A549 (cell line): ENCODE data around the gene PTPRD. TPM values are rescaled to one million over a fixed set of nuclear protein-coding genes. Genes with fewer than 3 reads are reported as not detected.

ENCODE experiments used
- ATAC-seq, 2 experiments: fragments of 200-7000 bp in 1 of 2; fragments of >200 bp in 1 of 2; cut with Nextera tagmentation in 1 of 2; cut with Tn5 transposase in 1 of 2; 3 replicates each; pipeline versions ENCODE4 v1.8.0 to v1.9.1; 2018 to 2020; ENCODE audit warnings: mild to moderate bottlenecking in 1 of 2, moderate library complexity in 1 of 2
- CTCF ChIA-PET: fragments of 300-600 bp; sonication (Branson Sonifier 250); formaldehyde crosslinking; extraction: SDS; loops from one replicate; lab custom pipeline; 2021; ENCODE audit warnings: antibody characterized with exemption, inconsistent platforms; lab: Yijun Ruan, JAX
- POLR2A ChIA-PET: fragments of 350-600 bp; formaldehyde crosslinking; extraction: SDS; loops from one replicate; lab custom pipeline; 2021; ENCODE audit warnings: antibody characterized with exemption, inconsistent platforms; lab: Yijun Ruan, JAX
- DNase-seq, 2 experiments: peaks; one replicate each; pipeline versions ENCODE4 v3.0.0 to v3.0.0-alpha.2; 2011 to 2016; ENCODE audit warnings: low read depth in 1 of 2, low spot score in 1 of 2
- FAIRE-seq: peaks from 2 replicates; lab custom pipeline; 2011; peaks lifted over from hg19 to GRCh38; lab: Jason Lieb, UNC
- H3K27ac ChIP-seq, 2 experiments: fragments of >200 bp; sonication (Bioruptor Twin); formaldehyde crosslinking; 3 replicates each; pipeline ENCODE4 v1.5.1; 2016 to 2017
- H3K4me1 ChIP-seq: fragments of >200 bp; sonication (Bioruptor Twin); formaldehyde crosslinking; 3 replicates; pipeline ENCODE4 v1.6.1; 2016
- H3K4me2 ChIP-seq: fragments of >200 bp; sonication (Bioruptor Twin); formaldehyde crosslinking; 3 replicates; pipeline ENCODE4 v1.6.1; 2016
- H3K4me3 ChIP-seq: fragments of >200 bp; sonication (Bioruptor Twin); formaldehyde crosslinking; 3 replicates; pipeline ENCODE4 v1.5.1; 2016
- H3K9me3 ChIP-seq: fragments of >200 bp; sonication (Bioruptor Twin); formaldehyde crosslinking; 3 replicates; pipeline ENCODE4 v1.6.1; 2016
- CBX2 ChIP-seq: fragments of 200-600 bp; sonication (generic); IDR thresholded peaks from 2 replicates; pipeline ENCODE4 v1.6.1; 2016; ENCODE audit warnings: low read depth, mild to moderate bottlenecking, borderline replicate concordance
- CHD4 ChIP-seq: fragments of 200-600 bp; sonication (generic); IDR thresholded peaks from 2 replicates; pipeline ENCODE4 v1.6.1; 2016; ENCODE audit warnings: antibody characterized with exemption, mild to moderate bottlenecking, borderline replicate concordance
- EHF ChIP-seq: fragments of 250-450 bp; sonication (Bioruptor Pico); IDR thresholded peaks from 2 replicates; pipeline ENCODE4 v1.5.0; 2020; ENCODE audit warnings: mild to moderate bottlenecking
- EHMT2 ChIP-seq: fragments of 200-600 bp; sonication (generic); IDR thresholded peaks from 2 replicates; pipeline ENCODE4 v1.6.1; 2016; ENCODE audit warnings: antibody characterized with exemption, low read depth, mild to moderate bottlenecking, moderate library complexity
- EP300 ChIP-seq, 2 experiments: fragments of >200 bp; sonication (Bioruptor Twin); formaldehyde crosslinking; IDR thresholded peaks; 2 replicates in 1 of 2; 3 replicates in 1 of 2; pipeline ENCODE4 v1.6.1; 2016 to 2017
- HOXB13 ChIP-seq: fragments of 250-450 bp; sonication (Bioruptor Pico); IDR thresholded peaks from 2 replicates; pipeline ENCODE4 v1.5.0; 2020; ENCODE audit warnings: low read depth, mild to moderate bottlenecking, moderate library complexity
- JUNB ChIP-seq: fragments of >200 bp; sonication (Bioruptor Twin); formaldehyde crosslinking; IDR thresholded peaks from 2 replicates; pipeline ENCODE4 v1.6.1; 2016
- KDM1A ChIP-seq: fragments of 200-600 bp; sonication (generic); IDR thresholded peaks from 2 replicates; pipeline ENCODE4 v1.6.1; 2016; ENCODE audit warnings: low read depth, mild to moderate bottlenecking
- NFE2L2 ChIP-seq: fragments of 150-350 bp; conservative IDR thresholded peaks from 2 replicates; pipeline ENCODE4 v1.6.1; 2014; ENCODE audit warnings: low read length
- RFX5 ChIP-seq: fragments of 450-650 bp; IDR thresholded peaks from 2 replicates; pipeline ENCODE4 v1.7.1; 2014; ENCODE audit warnings: antibody characterized with exemption, mild to moderate bottlenecking, moderate library complexity
- SREBF2 ChIP-seq: fragments of 450-650 bp; IDR thresholded peaks from 2 replicates; pipeline ENCODE4 v1.6.1; 2014; ENCODE audit warnings: mild to moderate bottlenecking, moderate library complexity
- TFCP2L1 ChIP-seq: fragments of 250-450 bp; sonication (Bioruptor Pico); IDR thresholded peaks from 2 replicates; pipeline ENCODE4 v1.5.0; 2021; ENCODE audit warnings: mild to moderate bottlenecking
- TP53 ChIP-seq: fragments of 250-450 bp; sonication (Bioruptor Pico); IDR thresholded peaks from 2 replicates; pipeline ENCODE4 v1.5.0; 2021; ENCODE audit warnings: mild to moderate bottlenecking, moderate library complexity
- ZC3H11A ChIP-seq: fragments of 450-650 bp; IDR thresholded peaks from 2 replicates; pipeline ENCODE4 v1.6.1; 2014; ENCODE audit warnings: antibody characterized with exemption, mild to moderate bottlenecking
- ZFP36 ChIP-seq: fragments of 450-650 bp; IDR thresholded peaks from 2 replicates; pipeline ENCODE4 v1.6.1; 2014; ENCODE audit warnings: borderline replicate concordance; ENCODE audit not compliant: partially characterized antibody
- ZSCAN20 ChIP-seq: fragments of 250-450 bp; sonication (Bioruptor Pico); IDR thresholded peaks from 2 replicates; pipeline ENCODE4 v1.8.0; 2022; ENCODE audit warnings: mild to moderate bottlenecking, moderate library complexity
- WGBS: methylation state at CpG from one replicate; pipeline ENCODE4 v1.1.6; 2017; ENCODE audit errors: missing lambda C conversion rate; 5-methylcytosine and 5-hydroxymethylcytosine counted together
- polyA plus RNA-seq, 4 experiments: library from polyadenylated mRNA; depleted of rRNA in 3 of 4; stranded (reverse); fragments of >200 nt; fragmentation: RNase III in 1 of 4; extraction: RNeasy Plus Mini Kit Qiagen cat#74134 plus additional on column Dnase treatment in 1 of 4; gene quantifications; 2 replicates in 3 of 4; 3 replicates in 1 of 4; pipeline ENCODE4 v1.2.3, GENCODE V29; 2011 to 2017
- TF ChIP-seq, protein P1 (sequence below): fragments of 250-450 bp; sonication (Bioruptor Pico); IDR thresholded peaks from 2 replicates; pipeline ENCODE4 v1.5.0; 2021; ENCODE audit warnings: mild to moderate bottlenecking, moderate library complexity, borderline replicate concordance
- TF ChIP-seq, protein P2 (sequence below): IDR thresholded peaks from 2 replicates; pipeline ENCODE4 v1.6.1; 2012
- TF ChIP-seq, protein P3 (sequence below): fragments of 200-600 bp; sonication (generic); IDR thresholded peaks from 2 replicates; pipeline ENCODE4 v1.6.1; 2016; ENCODE audit warnings: antibody characterized with exemption, mild to moderate bottlenecking, moderate library complexity
- TF ChIP-seq, protein P4 (sequence below): fragments of 150-350 bp; IDR thresholded peaks from 2 replicates; pipeline ENCODE4 v1.6.1; 2014; ENCODE audit warnings: low read depth, mild to moderate bottlenecking, low read length
- TF ChIP-seq, protein P5 (sequence below): IDR thresholded peaks from 2 replicates; pipeline ENCODE4 v1.6.1; 2012; ENCODE audit warnings: low read depth, borderline replicate concordance

The PTPRD gene
- polyA plus RNA-seq, 2 of the 4 experiments (the other 2 are of a cell fraction), result 0.39 to 1.3 TPM

DNA sequence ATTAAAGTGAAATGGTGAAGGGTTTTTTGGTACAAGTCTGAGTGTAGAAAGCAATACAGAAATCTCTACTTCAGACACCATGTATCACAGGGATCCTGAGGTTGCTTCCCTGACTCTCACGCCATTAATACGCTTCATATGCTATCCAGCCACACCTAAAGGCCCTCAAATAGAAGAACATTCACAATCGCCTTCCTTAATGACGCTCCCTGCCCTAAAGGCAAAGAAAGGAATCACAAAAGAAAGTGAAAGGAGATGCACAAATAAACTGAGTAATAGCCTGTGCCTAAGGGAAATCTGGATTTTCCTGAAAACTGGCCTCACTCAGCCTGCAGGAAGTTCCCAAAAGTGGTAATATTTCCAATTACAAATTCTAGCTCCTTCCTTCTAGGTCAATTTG lies 1810.6 kb downstream of the PTPRD start:
- no peak for ATAC-seq
- FAIRE-seq, result no peak
- CTCF ChIA-PET, result no interaction called here
- TF ChIP-seq, protein P1, sequence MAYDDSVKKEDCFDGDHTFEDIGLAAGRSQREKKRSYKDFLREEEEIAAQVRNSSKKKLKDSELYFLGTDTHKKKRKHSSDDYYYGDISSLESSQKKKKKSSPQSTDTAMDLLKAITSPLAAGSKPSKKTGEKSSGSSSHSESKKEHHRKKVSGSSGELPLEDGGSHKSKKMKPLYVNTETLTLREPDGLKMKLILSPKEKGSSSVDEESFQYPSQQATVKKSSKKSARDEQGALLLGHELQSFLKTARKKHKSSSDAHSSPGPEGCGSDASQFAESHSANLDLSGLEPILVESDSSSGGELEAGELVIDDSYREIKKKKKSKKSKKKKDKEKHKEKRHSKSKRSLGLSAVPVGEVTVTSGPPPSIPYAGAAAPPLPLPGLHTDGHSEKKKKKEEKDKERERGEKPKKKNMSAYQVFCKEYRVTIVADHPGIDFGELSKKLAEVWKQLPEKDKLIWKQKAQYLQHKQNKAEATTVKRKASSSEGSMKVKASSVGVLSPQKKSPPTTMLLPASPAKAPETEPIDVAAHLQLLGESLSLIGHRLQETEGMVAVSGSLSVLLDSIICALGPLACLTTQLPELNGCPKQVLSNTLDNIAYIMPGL, result no peak
- TF ChIP-seq KDM1A, result no peak
- TF ChIP-seq TP53 (CRISPR knock-in tag), result no peak
- TF ChIP-seq EHF (CRISPR knock-in tag), result no peak
- TF ChIP-seq RFX5, result no peak
- TF ChIP-seq, protein P2, sequence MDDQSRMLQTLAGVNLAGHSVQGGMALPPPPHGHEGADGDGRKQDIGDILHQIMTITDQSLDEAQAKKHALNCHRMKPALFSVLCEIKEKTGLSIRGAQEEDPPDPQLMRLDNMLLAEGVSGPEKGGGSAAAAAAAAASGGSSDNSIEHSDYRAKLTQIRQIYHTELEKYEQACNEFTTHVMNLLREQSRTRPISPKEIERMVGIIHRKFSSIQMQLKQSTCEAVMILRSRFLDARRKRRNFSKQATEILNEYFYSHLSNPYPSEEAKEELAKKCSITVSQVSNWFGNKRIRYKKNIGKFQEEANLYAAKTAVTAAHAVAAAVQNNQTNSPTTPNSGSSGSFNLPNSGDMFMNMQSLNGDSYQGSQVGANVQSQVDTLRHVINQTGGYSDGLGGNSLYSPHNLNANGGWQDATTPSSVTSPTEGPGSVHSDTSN, result no peak
- TF ChIP-seq ZSCAN20 (CRISPR knock-in tag), result no peak
- no peak for TF ChIP-seq EP300 (IDR thresholded peaks at IDR 0.05)
- no peak for TF ChIP-seq JUNB
- no peak for TF ChIP-seq TFCP2L1
- no peak for TF ChIP-seq EHMT2
- no peak for TF ChIP-seq HOXB13 (CRISPR knock-in tag)
- POLR2A ChIA-PET, result no interaction called here
- H3K27ac ChIP-seq, result no peak overlapping the region
- WGBS, result 9% methylated on average over 4 of the region's 4 CpGs
- H3K9me3 ChIP-seq, result no peaks in the 10 kb centered on the region
- no peak for DNase-seq
- no peak overlapping the region for H3K4me2 ChIP-seq
- H3K4me1 ChIP-seq, result no peaks in the 10 kb centered on the region
- H3K4me3 ChIP-seq, result no peak overlapping the region

DNA sequence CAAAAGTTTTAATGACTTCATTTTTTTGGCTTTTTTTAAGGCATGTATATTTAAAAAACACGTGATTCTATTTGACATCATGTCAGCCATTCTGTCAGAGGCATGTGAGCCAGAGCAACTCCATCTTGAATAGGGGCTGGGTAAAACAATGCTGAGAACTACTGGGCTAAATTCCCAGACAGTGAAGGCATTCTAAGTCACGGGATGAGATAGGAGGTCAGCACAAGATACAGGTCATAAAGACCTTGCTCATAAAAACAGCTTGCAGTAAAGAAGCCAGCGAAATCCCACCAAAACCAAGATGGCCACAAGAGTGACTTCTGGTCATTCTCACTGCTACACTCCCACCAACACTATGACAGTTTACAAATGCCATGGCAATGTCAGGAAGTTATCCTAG lies 1812.6 kb downstream of the PTPRD start:
- no peak overlapping the region for H3K4me2 ChIP-seq
- ATAC-seq (no peak), FAIRE-seq (no peak), DNase-seq (no peak)
- POLR2A ChIA-PET, result no interaction called here
- TF ChIP-seq SREBF2 (no peak), ZFP36 (no peak), HOXB13 (CRISPR knock-in tag) (no peak), CHD4 (no peak), CBX2 (no peak), NFE2L2 (no peak), ZC3H11A (no peak)
- TF ChIP-seq, protein P3, sequence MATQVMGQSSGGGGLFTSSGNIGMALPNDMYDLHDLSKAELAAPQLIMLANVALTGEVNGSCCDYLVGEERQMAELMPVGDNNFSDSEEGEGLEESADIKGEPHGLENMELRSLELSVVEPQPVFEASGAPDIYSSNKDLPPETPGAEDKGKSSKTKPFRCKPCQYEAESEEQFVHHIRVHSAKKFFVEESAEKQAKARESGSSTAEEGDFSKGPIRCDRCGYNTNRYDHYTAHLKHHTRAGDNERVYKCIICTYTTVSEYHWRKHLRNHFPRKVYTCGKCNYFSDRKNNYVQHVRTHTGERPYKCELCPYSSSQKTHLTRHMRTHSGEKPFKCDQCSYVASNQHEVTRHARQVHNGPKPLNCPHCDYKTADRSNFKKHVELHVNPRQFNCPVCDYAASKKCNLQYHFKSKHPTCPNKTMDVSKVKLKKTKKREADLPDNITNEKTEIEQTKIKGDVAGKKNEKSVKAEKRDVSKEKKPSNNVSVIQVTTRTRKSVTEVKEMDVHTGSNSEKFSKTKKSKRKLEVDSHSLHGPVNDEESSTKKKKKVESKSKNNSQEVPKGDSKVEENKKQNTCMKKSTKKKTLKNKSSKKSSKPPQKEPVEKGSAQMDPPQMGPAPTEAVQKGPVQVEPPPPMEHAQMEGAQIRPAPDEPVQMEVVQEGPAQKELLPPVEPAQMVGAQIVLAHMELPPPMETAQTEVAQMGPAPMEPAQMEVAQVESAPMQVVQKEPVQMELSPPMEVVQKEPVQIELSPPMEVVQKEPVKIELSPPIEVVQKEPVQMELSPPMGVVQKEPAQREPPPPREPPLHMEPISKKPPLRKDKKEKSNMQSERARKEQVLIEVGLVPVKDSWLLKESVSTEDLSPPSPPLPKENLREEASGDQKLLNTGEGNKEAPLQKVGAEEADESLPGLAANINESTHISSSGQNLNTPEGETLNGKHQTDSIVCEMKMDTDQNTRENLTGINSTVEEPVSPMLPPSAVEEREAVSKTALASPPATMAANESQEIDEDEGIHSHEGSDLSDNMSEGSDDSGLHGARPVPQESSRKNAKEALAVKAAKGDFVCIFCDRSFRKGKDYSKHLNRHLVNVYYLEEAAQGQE, result no peak
- TF ChIP-seq, protein P4, sequence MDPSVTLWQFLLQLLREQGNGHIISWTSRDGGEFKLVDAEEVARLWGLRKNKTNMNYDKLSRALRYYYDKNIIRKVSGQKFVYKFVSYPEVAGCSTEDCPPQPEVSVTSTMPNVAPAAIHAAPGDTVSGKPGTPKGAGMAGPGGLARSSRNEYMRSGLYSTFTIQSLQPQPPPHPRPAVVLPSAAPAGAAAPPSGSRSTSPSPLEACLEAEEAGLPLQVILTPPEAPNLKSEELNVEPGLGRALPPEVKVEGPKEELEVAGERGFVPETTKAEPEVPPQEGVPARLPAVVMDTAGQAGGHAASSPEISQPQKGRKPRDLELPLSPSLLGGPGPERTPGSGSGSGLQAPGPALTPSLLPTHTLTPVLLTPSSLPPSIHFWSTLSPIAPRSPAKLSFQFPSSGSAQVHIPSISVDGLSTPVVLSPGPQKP, result no peak
- TF ChIP-seq, protein P5, sequence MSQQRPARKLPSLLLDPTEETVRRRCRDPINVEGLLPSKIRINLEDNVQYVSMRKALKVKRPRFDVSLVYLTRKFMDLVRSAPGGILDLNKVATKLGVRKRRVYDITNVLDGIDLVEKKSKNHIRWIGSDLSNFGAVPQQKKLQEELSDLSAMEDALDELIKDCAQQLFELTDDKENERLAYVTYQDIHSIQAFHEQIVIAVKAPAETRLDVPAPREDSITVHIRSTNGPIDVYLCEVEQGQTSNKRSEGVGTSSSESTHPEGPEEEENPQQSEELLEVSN, result no peak
- CTCF ChIA-PET, result no interaction called here
- H3K4me1 ChIP-seq, result no peaks in the 10 kb centered on the region
- H3K9me3 ChIP-seq, result no peaks in the 10 kb centered on the region
- 12% methylated on average over 3 of the region's 3 CpGs for WGBS
- H3K4me3 ChIP-seq, result no peak overlapping the region
- no peak overlapping the region for H3K27ac ChIP-seq
